Measurements from ENCODE around the gene NUDT5.
"Not testable (repeated sequence)": the region's sequence is repeated elsewhere in the genome, so short reads cannot be mapped to it uniquely, and the experiment has no call there.

The NUDT5 gene

DNA sequence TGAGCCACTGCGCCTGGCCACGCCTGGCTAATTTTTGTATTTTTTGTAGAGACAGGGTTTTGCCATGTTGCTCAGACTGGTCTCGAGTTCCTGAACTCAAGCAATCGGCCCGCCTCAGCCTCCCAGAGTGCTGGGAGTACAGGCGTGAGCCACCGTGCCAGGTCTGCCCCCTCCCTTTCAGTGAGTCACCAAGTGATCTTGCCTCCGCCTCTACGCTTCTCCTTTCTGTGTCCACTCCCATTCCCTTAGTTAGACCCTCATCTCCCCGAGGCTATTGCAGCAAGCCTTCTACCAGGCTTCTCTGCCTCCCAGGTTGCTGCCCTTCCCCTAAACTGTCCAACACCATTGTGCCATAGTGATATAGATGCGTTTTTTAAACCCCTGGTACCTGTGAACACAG is 33.2 kb upstream of the NUDT5 start:
- FAIRE-seq, result no peak

DNA sequence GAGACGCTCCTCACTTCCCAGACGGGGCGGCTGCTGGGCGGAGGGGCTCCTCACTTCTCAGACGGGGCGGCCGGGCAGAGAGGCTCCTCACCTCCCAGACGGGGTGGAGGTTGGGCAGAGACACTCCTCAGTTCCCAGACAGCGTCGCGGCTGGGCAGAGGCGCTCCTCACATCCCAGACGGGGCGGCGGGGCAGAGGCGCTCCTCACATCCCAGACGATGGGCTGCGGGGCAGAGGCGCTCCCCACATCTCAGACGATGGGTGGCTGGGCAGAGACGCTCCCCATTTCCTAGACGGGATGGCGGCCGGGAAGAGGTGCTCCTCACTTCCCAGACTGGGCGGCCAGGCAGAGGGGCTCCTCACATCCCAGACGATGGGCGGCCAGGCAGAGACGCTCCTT is 30.7 kb upstream of the NUDT5 start:
- not testable (repeated sequence) for FAIRE-seq

More for the DNA sequence above, 33.2 kb upstream of the NUDT5 start:
- DNase-seq (ENCODE audit: insufficient read length, low spot score), result no peak
- TF ChIP-seq PAX5 (IDR thresholded peaks at IDR 0.05; ENCODE audit: insufficient read depth, low read length, severe bottlenecking) (no peak), TAF1 (IDR thresholded peaks at IDR 0.05; ENCODE audit: low read depth, low read length) (no peak), SPI1 (IDR thresholded peaks at IDR 0.05; ENCODE audit: low read depth, low read length) (no peak), POLR2AphosphoS5 (IDR thresholded peaks at IDR 0.05; ENCODE audit: low read depth, low read length) (no peak), POLR2A (IDR thresholded peaks at IDR 0.05; ENCODE audit: low read depth, low read length) (no peak), POU2F2 (IDR thresholded peaks at IDR 0.05; ENCODE audit: low read depth, low read length) (no peak)

DNA sequence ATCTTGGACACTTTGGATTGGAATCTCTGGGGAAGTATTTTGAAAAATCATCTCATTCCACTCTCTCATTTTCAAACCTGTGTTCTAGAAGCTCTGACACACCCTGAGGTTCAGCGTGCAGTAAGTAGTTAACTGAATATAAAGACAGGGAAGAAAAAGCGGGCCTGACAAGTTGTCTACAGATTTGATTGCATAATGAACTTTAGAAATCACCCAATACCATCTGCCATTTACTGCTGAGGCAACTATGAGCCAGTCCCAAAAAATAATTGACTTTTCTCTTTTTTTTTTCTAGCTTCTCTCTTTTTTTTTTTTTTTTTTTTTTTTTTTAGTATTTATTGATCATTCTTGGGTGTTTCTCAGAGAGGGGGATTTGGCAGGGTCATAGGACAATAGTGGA is 29.8 kb upstream of the NUDT5 start:
- DNase-seq (ENCODE audit: insufficient read length, low spot score) (no peak), FAIRE-seq (no peak)
- TF ChIP-seq POLR2AphosphoS5 (IDR thresholded peaks at IDR 0.05; ENCODE audit: low read depth, low read length) (no peak), POU2F2 (IDR thresholded peaks at IDR 0.05; ENCODE audit: low read depth, low read length) (no peak), POLR2A (IDR thresholded peaks at IDR 0.05; ENCODE audit: low read depth, low read length) (no peak), SPI1 (IDR thresholded peaks at IDR 0.05; ENCODE audit: low read depth, low read length) (no peak), PAX5 (IDR thresholded peaks at IDR 0.05; ENCODE audit: insufficient read depth, low read length, severe bottlenecking) (no peak), TAF1 (IDR thresholded peaks at IDR 0.05; ENCODE audit: low read depth, low read length) (no peak)

More for the DNA sequence above, 30.7 kb upstream of the NUDT5 start:
- not testable (repeated sequence) for DNase-seq (ENCODE audit: insufficient read length, low spot score)

DNA sequence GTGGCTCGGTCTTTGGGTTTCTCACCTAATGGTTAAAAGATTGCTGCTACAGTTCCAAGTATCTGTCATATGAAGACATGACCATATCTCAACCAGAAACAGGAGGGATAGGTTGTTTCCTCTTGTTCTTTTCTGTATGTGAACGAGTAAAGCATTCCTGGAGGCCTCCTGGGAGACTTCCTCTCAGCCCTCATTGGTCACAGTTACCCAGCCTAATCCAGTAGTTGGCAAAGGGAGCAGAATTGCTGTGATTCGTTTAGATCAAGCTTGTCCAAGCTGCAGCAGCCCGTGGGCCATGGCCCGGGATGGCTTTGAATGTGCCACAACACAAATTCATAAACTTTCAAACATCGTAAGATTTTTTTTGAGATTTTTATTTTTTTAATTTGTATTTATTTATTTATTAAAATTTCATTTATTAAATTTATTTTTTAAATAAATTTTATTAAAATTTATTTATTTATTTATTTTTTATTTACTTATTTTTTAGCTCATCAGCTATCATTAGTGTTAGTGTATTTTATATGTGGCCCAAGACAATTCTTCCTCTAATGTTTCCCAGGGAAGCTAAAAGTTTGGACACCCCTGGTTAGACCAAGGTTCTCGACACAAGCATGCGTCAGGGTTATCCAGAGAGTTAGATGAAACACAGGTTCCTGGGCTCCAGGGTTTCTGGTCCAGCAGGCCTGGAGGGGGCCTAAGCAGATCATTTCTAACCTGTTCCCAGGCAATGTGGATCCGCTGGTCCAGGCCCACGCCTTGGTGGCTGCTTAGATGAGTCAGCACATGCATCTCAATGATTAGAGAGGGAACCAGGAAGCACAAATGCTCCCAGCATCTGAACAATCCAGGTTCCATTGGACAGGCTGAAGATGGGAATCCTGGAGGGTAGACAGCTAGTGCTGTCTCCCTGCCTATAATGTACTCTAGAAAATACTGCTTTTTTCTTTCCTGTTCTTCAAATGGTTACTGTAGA is 25.9 kb upstream of the NUDT5 start:
- TF ChIP-seq SPI1 (IDR thresholded peaks at IDR 0.05; ENCODE audit: low read depth, low read length) (no peak), POLR2AphosphoS5 (IDR thresholded peaks at IDR 0.05; ENCODE audit: low read depth, low read length) (no peak), PAX5 (IDR thresholded peaks at IDR 0.05; ENCODE audit: insufficient read depth, low read length, severe bottlenecking) (no peak), POLR2A (IDR thresholded peaks at IDR 0.05; ENCODE audit: low read depth, low read length) (no peak), TAF1 (IDR thresholded peaks at IDR 0.05; ENCODE audit: low read depth, low read length) (no peak), POU2F2 (IDR thresholded peaks at IDR 0.05; ENCODE audit: low read depth, low read length) (no peak)
- DNase-seq (ENCODE audit: insufficient read length, low spot score) (no peak), FAIRE-seq (no peak)

DNA sequence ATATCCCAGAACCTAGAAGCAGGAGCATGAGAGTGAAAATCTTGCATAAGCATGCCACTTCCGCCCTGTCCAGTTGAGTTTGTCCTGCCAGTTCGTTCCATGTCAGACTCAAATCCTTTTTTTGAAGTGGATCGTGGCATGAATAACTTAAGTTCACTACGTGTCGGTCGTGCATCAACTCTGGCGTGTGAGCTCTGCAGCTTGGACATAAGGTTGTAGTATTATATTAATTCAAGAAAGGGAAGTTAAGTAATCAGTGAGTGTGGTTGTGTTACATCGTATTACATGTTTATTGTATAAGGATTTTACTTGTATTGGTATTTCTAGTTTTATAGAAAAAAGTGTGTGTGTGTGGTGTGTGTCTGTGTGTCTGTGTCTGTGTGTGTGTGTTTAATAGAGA is 23.3 kb upstream of the NUDT5 start:
- no peak for FAIRE-seq
- DNase-seq (ENCODE audit: insufficient read length, low spot score), result no peak
- TF ChIP-seq POU2F2 (IDR thresholded peaks at IDR 0.05; ENCODE audit: low read depth, low read length), result no peak
- TF ChIP-seq POLR2AphosphoS5 (IDR thresholded peaks at IDR 0.05; ENCODE audit: low read depth, low read length), result no peak
- no peak for TF ChIP-seq TAF1 (IDR thresholded peaks at IDR 0.05; ENCODE audit: low read depth, low read length)
- no peak for TF ChIP-seq SPI1 (IDR thresholded peaks at IDR 0.05; ENCODE audit: low read depth, low read length)
- TF ChIP-seq PAX5 (IDR thresholded peaks at IDR 0.05; ENCODE audit: insufficient read depth, low read length, severe bottlenecking), result no peak
- no peak for TF ChIP-seq POLR2A (IDR thresholded peaks at IDR 0.05; ENCODE audit: low read depth, low read length)

DNA sequence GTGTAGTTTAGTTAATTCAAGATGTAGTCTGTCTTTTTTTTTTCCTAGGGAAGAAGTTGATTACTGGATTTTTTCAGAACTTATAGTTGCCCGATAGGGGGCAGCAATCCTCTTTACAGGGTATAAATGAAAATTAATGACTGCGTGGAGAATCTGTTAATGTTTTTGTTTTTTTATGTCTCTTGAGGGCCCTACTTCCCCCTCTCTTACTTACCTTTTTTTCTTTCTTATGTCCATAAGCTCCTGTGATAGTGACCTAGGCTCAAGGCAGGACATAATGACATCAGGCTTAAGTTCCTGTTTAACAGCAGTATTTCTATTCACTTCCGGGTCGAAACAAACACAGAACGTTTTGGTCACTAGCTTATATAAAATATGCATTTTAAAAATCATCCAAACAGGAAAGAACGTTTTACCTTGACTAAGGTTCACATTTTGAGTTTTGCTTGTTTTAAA is 19.1 kb upstream of the NUDT5 start:
- FAIRE-seq (peak; percentile 31), DNase-seq (ENCODE audit: insufficient read length, low spot score) (no peak)
- TF ChIP-seq TAF1 (IDR thresholded peaks at IDR 0.05; ENCODE audit: low read depth, low read length) (no peak), PAX5 (IDR thresholded peaks at IDR 0.05; ENCODE audit: insufficient read depth, low read length, severe bottlenecking) (no peak), POLR2AphosphoS5 (IDR thresholded peaks at IDR 0.05; ENCODE audit: low read depth, low read length) (no peak), POLR2A (IDR thresholded peaks at IDR 0.05; ENCODE audit: low read depth, low read length) (no peak), SPI1 (IDR thresholded peaks at IDR 0.05; ENCODE audit: low read depth, low read length) (no peak), POU2F2 (IDR thresholded peaks at IDR 0.05; ENCODE audit: low read depth, low read length) (no peak)

DNA sequence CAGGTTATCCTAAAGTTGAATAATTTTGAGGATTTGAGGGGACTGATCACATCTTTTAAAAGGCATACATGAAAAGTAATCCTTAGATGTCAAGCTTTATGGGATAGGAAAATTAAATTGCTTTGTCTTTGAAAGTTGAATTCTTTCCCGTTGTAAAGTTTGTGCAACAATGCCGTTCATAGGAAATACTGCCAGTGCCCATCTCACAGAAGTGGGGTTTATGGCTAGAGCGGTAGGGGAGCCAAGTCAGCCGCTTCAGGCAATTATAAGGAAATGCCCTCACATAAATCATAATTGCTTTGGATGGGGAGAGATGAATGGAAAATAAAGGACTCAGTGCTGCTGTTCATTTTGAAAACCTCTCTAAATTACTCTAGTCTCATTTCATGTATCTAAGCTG is 18.4 kb upstream of the NUDT5 start:
- DNase-seq (ENCODE audit: insufficient read length, low spot score) (no peak), FAIRE-seq (no peak)
- TF ChIP-seq POLR2A (IDR thresholded peaks at IDR 0.05; ENCODE audit: low read depth, low read length) (no peak), TAF1 (IDR thresholded peaks at IDR 0.05; ENCODE audit: low read depth, low read length) (no peak), PAX5 (IDR thresholded peaks at IDR 0.05; ENCODE audit: insufficient read depth, low read length, severe bottlenecking) (no peak), POU2F2 (IDR thresholded peaks at IDR 0.05; ENCODE audit: low read depth, low read length) (no peak), SPI1 (IDR thresholded peaks at IDR 0.05; ENCODE audit: low read depth, low read length) (no peak), POLR2AphosphoS5 (IDR thresholded peaks at IDR 0.05; ENCODE audit: low read depth, low read length) (no peak)

DNA sequence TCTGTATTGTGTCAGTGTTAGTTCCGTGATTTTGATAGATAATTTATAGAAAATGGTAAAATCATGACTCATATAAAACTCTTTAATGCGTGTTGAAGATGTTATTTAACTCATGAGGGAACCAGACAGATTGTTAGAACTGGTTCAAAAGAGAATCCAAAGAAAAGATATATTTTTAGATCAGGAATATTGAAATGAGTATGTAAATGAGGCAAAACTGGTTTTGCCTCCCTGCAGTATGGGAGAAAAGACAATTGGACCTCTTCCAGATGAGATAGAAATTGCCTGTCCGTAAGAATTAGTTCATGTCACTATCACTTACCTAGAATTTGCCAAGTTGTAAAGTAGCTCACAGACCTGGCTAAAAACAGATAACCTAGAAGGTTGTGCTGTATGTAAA is 17.9 kb upstream of the NUDT5 start:
- DNase-seq (ENCODE audit: insufficient read length, low spot score) (no peak), FAIRE-seq (no peak)
- TF ChIP-seq POU2F2 (IDR thresholded peaks at IDR 0.05; ENCODE audit: low read depth, low read length) (no peak), POLR2AphosphoS5 (IDR thresholded peaks at IDR 0.05; ENCODE audit: low read depth, low read length) (no peak), TAF1 (IDR thresholded peaks at IDR 0.05; ENCODE audit: low read depth, low read length) (no peak), POLR2A (IDR thresholded peaks at IDR 0.05; ENCODE audit: low read depth, low read length) (no peak), SPI1 (IDR thresholded peaks at IDR 0.05; ENCODE audit: low read depth, low read length) (no peak), PAX5 (IDR thresholded peaks at IDR 0.05; ENCODE audit: insufficient read depth, low read length, severe bottlenecking) (no peak)

DNA sequence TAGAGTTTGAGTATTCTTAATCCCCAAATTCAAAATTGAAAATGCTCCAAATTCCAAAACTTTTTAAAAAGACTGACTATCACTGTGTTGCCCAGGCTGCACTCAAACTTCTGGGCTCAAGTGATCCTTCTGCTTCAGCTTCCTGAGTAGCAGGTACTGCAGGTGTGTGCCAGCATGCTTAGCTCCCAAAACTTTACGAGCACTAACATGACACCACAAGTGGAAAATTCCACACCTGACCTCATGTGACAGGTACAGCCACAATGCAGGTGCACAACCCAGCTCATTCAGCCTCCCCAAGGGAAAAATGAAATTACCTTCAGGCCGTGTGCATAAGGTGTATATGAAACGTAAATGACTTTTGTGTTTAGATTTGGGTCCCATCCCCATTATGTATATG is 16.8 kb upstream of the NUDT5 start:
- no peak for DNase-seq (ENCODE audit: insufficient read length, low spot score)
- TF ChIP-seq POU2F2 (IDR thresholded peaks at IDR 0.05; ENCODE audit: low read depth, low read length), result no peak
- TF ChIP-seq SPI1 (IDR thresholded peaks at IDR 0.05; ENCODE audit: low read depth, low read length), result no peak
- no peak for TF ChIP-seq TAF1 (IDR thresholded peaks at IDR 0.05; ENCODE audit: low read depth, low read length)
- no peak for TF ChIP-seq POLR2A (IDR thresholded peaks at IDR 0.05; ENCODE audit: low read depth, low read length)
- no peak for TF ChIP-seq PAX5 (IDR thresholded peaks at IDR 0.05; ENCODE audit: insufficient read depth, low read length, severe bottlenecking)
- TF ChIP-seq POLR2AphosphoS5 (IDR thresholded peaks at IDR 0.05; ENCODE audit: low read depth, low read length), result no peak
- peak; percentile 9 for FAIRE-seq

All from GM12891 (cell line).